ENCODE measurements around the gene GRID1.

GRCh38 chr10:86252556-86252955 lies 114.0 kb downstream of the GRID1 start:
- no peak for TF ChIP-seq EZH2phosphoT487 (IDR thresholded peaks at IDR 0.05; ENCODE audit: insufficient read depth, low read depth)
- no peak for TF ChIP-seq EZH2 (IDR thresholded peaks at IDR 0.05; ENCODE audit: insufficient read depth, poor library complexity, severe bottlenecking)
